Measurements from ENCODE around the gene METRNL. TPM values are rescaled to one million over a fixed set of nuclear protein-coding genes. Genes with fewer than 3 reads are reported as not detected.

METRNL gene
- total RNA-seq, 1 experiment from 2014 or later, result 44.6 TPM

GRCh38 chr17:83069571-83069906, 9.9 kb upstream of the METRNL start:
- Histone ChIP-seq H3F3A (ENCODE audit: insufficient read depth, low read depth) (no peaks in the 10 kb centered on the region), H3K36me3 (ENCODE audit: low read depth) (no peaks in the 10 kb centered on the region), H3K9me2 (ENCODE audit: insufficient read depth) (no peaks in the 10 kb centered on the region), H3K79me2 (ENCODE audit: low read depth) (no peaks in the 10 kb centered on the region), H3K4me3 (no peak overlapping the region), H3K4me1 (replicated peaks; ENCODE audit: insufficient read depth) (peaks cover 17% of the 10 kb centered on the region), H2AFZ (no peak overlapping the region), H3K4me2 (no peak overlapping the region), H3K27ac (no peak overlapping the region), H4K20me1 (ENCODE audit: insufficient read depth) (no peaks in the 10 kb centered on the region), H3K27me3 (ENCODE audit: insufficient read depth, low read depth) (no peaks in the 10 kb centered on the region), H3K9me3 (ENCODE audit: insufficient read depth, low read depth) (no peaks in the 10 kb centered on the region)
- ChIA-PET POLR2A (ENCODE audit: unreplicated experiment) (no interaction called here), CTCF (no interaction called here)
- intact Hi-C loops (cut with micrococcal nuclease; ENCODE audit: unreplicated experiment), result no loop called here
- DNase-seq, result no peak
- BruUV-seq (replicated peaks), result no TSS peak
- TF ChIP-seq EZH2 (IDR thresholded peaks at IDR 0.05; ENCODE audit: low read depth), result no peak
- TF ChIP-seq CTCF (conservative IDR thresholded peaks at IDR 0.05), result no peak

GRCh38 chr17:83069931-83070742, 9.3 kb upstream of the METRNL start:
- no peak overlapping the region for H2AFZ ChIP-seq
- no peak for TF ChIP-seq EZH2 (IDR thresholded peaks at IDR 0.05; ENCODE audit: low read depth)
- no peak for TF ChIP-seq CTCF (conservative IDR thresholded peaks at IDR 0.05)
- ChIA-PET POLR2A (ENCODE audit: unreplicated experiment) (no interaction called here), CTCF (no interaction called here)
- no peaks in the 10 kb centered on the region for H3K9me2 ChIP-seq (ENCODE audit: insufficient read depth)
- H3K4me2 ChIP-seq, result no peak overlapping the region
- no peak overlapping the region for H3K4me3 ChIP-seq
- no peaks in the 10 kb centered on the region for H3F3A ChIP-seq (ENCODE audit: insufficient read depth, low read depth)
- H3K27ac ChIP-seq, result no peak overlapping the region
- H3K4me1 ChIP-seq (replicated peaks; ENCODE audit: insufficient read depth), result 0 out of 2 replicates have a peak, but pooled peaks cover 11% of the 10 kb centered on the region
- H3K27me3 ChIP-seq (ENCODE audit: insufficient read depth, low read depth), result no peaks in the 10 kb centered on the region
- intact Hi-C loops (cut with micrococcal nuclease; ENCODE audit: unreplicated experiment), result no loop called here
- H3K36me3 ChIP-seq (ENCODE audit: low read depth), result no peaks in the 10 kb centered on the region
- BruUV-seq (replicated peaks), result no TSS peak
- no peaks in the 10 kb centered on the region for H4K20me1 ChIP-seq (ENCODE audit: insufficient read depth)
- no peaks in the 10 kb centered on the region for H3K79me2 ChIP-seq (ENCODE audit: low read depth)
- H3K9me3 ChIP-seq (ENCODE audit: insufficient read depth, low read depth), result no peaks in the 10 kb centered on the region
- no peak for DNase-seq

- intact Hi-C loops (cut with micrococcal nuclease; ENCODE audit: unreplicated experiment), result no loop called here
These were observed 8.5 kb upstream of the METRNL start for GRCh38 chr17:83070800-83071341.

More at GRCh38 chr17:83070800-83071341, 8.5 kb upstream of the METRNL start:
- Histone ChIP-seq H3K4me1 (replicated peaks; ENCODE audit: insufficient read depth) (0 out of 2 replicates have a peak, but pooled peaks cover 10% of the 10 kb centered on the region), H2AFZ (no peak overlapping the region), H3K27me3 (ENCODE audit: insufficient read depth, low read depth) (no peaks in the 10 kb centered on the region), H4K20me1 (ENCODE audit: insufficient read depth) (no peaks in the 10 kb centered on the region), H3K9me2 (ENCODE audit: insufficient read depth) (no peaks in the 10 kb centered on the region), H3K9me3 (ENCODE audit: insufficient read depth, low read depth) (no peaks in the 10 kb centered on the region), H3K4me2 (no peak overlapping the region), H3F3A (ENCODE audit: insufficient read depth, low read depth) (no peaks in the 10 kb centered on the region), H3K36me3 (ENCODE audit: low read depth) (no peaks in the 10 kb centered on the region), H3K79me2 (ENCODE audit: low read depth) (no peaks in the 10 kb centered on the region), H3K27ac (no peak overlapping the region), H3K4me3 (no peak overlapping the region)
- POLR2A ChIA-PET (ENCODE audit: unreplicated experiment), result no interaction called here
- no TSS peak for BruUV-seq (replicated peaks)
- CTCF ChIA-PET, result interaction anchor here (0.6 kb wide), 1 partner anchor 296 kb away, joined by 3 read pairs; no protein-coding TSS in a partner anchor
- no peak for TF ChIP-seq CTCF (conservative IDR thresholded peaks at IDR 0.05)
- TF ChIP-seq EZH2 (IDR thresholded peaks at IDR 0.05; ENCODE audit: low read depth), result no peak
- DNase-seq, result no peak

All from PC-9 (cell line).